HG03521 (cell line): ENCODE measurements around the gene GPR108.

Experiments
- ATAC-seq: cut with Tn5 transposase; IDR thresholded peaks from one replicate; pipeline ENCODE4 v1.9.1; 2021; ENCODE audit warnings: mild to moderate bottlenecking, moderate library complexity; ENCODE audit not compliant: unreplicated experiment

The GPR108 gene

DNA sequence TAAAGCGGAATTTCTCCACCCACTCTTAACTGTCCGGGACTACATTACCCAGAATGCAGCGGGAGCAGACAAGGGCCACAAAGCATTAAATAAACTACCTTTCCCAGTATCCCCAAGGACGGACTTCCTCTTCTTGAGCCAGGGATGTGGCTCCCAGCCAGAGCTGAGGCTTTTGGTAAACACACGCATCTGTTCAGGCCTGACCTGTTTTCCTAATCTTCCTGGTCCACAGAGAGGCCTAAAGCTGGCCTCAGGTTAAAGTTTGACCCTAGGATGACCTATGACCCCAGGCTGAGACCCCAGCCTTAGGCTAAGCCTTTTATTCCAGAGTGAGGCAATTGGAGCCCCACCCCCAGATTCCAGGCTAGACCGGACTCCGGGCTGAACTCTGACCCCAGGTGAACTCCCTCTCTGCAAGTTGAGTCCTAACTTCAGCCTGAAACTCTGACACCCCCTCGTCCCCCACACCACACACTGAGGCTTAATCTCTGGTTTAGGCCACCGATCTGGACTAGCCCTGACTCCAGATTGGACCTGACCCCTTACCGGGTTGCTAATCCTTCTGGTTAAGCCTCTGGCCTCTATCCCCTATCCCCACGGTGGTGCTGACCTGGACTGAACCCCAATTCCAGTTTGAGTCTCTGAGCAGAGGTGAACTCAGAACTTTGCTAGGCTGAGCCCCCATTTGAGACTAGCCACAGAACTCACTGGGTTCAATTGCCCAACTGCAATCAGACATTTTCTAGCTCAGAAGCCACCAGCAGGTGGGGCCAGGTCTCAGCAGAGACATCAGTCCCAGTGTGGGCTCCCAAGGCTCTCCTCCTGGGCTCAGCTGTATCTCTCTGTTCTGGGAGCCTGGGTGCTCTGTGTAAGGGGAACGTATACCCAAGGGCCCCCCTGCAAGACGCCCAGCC lies 750 bp upstream of the GPR108 start:
- ATAC-seq: peak; percentile 1

DNA sequence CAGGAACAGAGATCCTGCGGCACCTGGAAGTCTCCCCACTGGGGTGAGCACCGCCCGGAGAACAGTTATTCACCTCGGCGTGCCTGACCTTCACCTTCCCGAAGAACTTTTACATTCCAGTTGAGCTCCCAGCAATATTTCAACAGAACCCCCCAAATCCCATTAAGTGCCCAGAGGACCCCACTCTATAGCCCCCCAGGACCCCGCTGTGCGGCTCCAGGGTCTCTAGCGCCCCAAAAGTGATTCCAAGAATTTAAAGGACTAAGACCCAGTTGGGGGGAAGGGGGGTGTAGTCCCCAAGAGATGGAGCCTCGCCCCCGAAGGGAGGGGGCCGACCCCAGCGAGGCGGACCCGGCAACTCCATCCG lies 480 bp downstream of the GPR108 start:
- ATAC-seq: no peak

DNA sequence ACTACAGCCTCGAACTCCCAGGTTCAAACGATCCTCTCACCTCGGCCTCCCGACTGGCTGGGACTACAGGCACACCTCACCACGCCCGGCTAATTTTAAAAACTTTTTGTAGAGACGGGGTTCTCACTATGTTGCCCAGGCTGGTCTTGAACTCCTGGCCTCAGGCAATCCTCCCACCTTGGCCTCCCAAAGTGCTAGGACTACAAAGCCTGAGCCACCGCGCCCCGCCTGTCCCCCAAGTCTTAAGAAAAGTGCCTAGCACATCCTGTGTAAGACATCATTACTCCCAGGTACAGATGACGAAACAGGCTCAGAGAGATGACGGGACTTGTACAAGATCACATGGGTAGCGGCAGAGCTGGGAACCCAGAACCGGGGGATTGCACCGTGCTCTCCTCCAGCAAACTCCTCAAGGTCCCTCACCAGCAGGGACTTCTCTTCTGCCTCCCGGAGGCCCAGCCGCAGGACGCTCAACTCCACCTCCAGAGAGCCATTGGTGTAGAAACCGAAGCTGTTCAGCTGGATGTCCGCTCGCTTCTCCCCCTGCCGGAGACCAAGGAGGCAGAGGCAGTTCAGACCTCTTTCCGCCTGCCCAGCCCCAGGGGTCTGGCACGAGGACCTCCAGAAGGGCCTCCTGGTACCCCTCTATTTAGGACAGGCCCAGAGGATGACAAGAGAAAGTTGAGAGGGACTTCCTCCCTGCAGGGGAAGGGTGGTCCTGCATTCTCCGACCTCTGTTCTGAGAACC lies 1.0 kb downstream of the GPR108 start:
- no peak for ATAC-seq

DNA sequence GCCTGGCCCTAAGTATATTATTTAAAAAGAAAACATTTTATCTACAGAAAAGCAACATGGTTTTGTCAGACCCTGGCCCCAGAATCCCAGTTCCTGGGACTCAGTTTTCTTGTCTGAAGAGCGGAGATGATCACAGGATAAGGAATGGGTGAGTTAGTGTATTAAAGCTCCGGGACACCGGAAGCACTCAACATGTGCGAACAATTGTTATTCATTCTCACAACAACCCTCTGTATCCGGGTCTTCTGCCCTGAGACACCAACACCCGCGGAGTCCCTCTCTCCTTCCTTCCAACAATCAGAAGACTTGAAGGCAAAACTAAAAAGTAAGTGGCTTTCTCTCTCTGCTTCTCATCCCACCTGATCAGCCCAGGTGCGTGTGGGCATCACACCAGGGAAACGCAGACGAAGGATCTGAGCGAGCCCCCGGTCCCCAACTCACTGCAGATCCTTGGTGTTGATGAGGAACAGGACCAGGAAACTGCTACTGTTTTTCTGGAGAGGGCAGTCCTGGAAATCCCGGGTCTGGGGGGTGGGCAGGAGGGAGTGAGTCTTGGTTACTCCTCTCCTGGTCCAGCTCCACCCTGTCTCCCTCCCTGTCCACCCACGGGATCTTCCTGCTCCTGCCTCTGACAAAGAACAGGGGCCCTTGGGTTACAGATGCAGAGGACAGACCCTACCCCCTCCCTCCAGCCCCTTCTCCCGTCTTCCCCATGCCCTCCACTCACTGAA lies 2.0 kb downstream of the GPR108 start:
- no peak for ATAC-seq

DNA sequence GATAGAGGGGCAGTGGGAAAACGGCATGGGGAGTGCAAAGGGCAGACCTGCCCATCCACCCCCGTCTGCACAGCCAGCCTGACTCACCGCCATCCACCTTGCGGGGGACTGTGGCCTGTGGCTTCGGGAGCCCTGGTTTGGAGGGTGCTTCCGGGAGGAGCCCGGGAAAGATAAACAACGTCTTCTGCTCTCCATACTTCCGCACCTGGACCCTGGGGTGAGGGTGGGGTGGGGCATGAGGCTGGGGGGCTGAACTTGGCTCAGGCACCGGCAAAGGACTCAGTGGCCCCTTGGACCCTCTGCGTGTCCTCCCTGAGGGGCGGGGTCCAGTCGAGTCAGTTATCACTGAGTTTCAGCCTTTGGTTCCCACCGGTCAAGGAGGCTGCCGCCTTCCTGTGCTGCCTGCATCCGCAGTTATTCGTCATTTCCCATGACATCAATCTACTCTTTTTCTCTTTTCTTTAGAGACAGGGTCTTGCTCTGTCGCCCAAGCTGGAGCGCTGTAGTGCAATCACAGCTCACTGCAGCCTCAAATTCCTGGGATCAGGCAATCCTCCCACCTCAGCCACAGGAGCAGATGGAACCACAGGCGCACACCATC lies 3.2 kb downstream of the GPR108 start:
- ATAC-seq: no peak

DNA sequence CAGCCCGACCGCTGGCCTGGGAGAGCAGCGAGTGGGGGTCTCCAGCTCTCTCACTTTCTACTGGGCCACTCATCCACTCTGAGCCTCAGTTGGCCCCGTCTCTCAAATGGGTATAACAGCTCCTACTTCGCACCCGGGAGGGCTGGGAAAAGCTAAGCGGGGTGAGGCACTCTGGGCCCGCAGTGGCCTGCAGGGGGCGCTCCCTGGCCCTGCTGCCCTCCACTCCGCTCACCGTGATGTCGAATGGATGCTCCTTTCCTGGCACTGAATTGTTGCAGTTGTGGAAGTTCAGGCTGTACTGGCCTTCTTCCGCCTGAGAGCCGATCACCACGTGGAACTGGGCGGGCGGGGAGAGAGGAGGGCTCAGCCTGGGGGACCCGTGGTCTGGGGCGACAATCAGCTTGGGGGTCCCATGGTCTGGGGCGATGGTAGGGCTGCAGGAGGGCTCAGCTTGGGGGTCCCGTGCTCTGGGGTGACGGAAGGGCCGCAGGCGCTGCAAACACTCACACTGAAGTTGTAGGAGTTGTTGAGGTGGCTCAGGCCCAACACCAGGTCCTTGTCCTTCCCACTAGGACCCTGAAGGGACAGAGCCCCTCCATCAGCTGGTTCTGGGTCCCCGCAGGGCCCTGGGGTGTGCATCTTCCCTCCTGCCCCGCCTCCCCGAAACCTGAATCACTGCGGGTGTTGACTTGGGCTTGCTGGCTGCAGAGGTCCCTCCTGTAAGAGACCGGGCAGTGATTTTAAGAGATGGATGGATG lies 3.9 kb downstream of the GPR108 start:
- ATAC-seq: no peak

DNA sequence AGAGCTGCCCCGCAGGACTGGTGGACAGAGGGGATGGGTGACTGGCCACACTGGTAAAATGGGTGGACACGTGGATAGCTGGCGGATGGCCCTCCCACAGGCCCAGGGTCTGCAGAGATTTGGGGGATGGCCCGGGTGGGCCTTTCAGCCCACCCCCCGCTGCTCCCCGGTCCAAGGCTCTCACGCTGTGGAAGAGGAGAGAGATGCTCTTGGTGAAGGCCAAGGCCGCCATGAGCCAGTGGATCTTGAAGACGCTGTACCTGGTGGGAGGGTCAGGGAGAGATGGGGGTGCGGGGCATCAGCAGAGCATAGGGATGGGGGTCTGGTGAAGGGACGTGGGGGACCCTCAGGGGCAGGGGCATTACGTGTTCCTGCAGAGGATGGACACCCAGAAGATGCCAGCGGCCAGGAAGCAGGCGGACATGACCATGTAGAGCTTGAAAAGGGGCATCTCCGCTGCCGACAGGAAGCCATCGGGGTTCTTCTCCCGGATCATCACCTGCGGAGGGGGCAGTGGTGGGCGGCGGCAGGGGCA lies 4.5 kb downstream of the GPR108 start:
- ATAC-seq: no peak

DNA sequence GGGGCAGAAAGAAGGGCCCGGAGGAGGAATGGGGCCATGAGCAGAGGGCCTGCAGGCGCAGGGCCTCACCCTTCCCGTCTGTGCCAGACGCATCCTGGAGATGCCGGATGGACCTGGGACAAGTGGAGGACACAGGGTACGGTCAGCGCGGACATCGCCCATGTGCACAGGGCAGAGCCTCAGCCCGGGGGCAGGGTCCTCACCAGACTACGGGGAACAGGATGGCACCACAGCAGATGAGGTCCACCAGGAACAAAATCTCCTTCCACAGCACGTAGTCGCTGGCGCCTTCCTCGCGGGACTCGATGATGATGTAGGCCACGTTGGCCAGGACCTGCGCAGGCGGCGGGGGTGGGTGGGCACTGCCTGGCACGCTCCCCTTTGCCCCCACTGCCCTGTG lies 5.6 kb downstream of the GPR108 start:
- ATAC-seq: no peak

DNA sequence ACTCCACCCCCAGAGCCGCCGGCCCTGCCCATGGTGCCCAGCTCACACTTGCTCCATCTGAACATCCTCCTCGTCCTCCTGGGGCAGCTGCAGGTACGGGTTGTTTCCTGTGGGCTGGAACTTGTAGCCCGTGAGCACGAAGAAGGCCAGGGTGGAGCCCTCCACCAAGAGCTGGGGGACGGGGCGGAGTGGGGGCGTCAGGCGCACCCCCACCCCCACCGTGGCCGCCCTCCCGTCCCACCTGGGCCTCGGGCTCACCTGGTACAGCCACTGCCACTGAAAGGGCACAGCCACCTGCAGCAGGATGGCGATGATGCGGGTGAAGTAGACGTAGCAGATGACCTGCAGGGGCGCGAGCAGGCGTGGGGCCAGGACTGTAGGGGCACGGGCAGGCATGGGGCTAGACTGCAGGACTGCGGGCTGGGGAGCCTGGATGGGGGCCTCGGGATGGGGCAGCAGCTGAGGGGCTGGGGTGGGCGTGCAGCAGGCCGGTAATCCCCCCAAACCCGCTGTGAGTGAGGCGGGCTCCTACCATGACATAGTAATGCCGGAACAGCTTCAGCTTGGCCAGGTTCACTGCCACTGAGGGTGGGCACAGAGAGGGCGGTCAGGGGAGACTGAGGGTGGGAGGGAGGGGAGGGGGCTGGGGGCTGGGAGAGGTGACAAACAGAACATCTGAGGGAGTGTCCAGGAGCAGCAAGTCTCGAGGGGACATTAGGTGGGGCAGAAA lies 6.3 kb downstream of the GPR108 start:
- no peak for ATAC-seq

DNA sequence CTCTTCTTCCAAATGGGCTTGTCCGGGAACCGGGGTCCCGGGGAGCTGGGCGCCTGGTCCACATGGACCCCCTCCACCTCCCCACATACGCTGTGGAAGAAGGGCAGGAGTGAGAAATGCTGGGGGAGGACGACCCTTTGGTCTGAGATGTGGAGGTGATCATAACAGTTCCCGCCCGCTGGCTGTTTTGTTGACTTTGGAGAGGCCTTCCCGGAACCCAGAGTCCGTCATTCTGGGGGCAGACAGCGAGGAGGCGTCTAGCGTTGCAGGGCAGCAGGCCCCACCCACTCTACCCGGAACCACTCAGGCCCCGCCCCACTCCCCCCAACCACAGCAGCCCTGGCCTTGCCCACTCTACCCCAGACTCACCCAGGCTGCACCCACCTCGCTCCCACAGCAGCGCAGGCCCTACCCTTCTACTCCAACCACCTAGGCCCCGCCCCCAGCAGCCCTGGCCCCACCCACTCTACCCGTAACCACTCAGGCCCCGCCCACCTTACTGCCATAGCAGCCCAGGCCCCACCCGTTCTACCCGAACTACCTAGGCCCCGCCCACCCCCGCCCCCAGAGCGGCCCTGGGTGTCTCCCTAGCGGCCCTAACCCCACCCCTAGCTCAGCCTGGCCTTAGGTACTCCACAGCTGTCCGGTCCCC lies 7.1 kb downstream of the GPR108 start:
- ATAC-seq: no peak

DNA sequence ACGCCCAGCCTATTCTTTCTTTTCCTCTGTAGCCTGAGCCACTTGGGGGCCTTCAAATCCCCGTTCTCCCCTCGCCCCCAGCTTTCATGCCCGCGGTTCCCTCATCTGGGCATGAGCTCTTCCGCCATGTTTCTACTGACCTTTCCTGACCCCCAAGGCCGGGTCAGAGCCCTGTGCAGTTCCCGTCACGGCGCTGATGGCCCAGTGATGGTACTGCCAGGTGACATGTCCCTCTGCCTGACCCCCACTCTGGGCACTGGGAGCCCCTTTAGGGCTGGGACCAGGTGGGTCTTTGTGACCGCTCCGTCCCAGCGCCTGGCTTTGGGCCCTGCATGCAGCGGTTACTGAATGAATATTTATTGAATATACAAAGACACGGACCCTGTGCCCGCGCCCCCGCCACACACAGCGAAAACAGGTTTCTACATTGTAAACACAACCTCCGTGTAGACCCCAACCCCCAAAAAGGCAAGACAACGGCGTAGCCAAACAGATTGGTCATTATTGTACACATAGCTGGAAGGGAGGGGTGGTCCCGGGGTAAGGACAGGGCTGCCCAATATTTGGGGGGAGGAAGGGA lies 7.7 kb downstream of the GPR108 start:
- ATAC-seq: no peak

DNA sequence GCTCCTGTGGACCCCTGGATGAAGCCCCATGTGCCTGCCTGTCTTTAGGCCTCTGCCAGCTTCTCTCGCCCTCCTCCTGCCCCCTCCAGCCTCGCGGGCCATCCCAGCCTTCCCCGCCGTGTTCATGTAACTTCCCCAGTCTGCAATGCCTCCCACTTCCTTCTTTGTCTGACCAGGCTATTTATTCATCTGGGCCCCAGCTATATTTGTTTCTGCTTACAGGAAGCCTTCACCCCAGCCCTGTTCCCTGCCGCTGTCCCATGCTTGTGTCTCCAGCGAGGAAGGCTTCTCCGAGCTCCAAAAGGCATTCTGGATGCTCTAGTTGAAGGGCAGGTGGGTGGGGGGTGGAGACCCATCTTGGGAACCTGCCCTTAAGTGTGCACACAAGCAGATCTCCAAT lies 9.0 kb downstream of the GPR108 start:
- ATAC-seq: no peak

DNA sequence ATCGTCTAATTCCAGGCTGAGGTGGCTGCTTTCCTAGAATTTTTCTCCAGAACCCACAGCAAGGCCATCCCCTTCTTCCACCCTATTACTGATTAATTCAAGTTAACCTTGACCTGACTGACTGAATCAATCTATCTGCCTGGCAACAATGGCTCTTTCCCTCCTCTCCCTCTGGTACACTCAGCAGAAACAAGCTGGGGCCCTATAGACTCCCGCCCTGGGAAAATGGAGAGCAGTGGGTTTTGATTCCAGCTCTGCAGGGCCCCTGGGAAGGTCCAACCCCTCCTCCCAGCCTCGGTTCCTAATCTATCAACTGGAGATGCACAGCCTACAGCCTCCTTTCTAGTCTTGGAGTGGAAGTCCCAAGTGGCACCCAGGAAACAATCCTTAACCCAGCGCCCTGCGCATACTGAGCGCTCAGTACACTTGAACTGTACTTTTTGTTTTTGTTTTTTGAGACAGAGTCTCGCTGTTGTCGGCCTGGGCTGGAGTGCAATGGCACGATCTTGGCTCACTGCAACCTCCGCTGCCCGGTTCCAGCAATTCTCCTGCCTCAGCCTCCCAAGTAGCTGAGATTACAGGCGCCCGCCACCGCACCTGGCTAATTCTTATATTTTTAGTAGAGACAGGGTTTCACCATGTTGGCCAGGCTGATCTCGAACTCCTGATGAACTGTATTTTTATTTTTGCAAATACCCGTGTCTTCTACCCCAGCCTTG lies 11.7 kb downstream of the GPR108 start:
- ATAC-seq: no peak

DNA sequence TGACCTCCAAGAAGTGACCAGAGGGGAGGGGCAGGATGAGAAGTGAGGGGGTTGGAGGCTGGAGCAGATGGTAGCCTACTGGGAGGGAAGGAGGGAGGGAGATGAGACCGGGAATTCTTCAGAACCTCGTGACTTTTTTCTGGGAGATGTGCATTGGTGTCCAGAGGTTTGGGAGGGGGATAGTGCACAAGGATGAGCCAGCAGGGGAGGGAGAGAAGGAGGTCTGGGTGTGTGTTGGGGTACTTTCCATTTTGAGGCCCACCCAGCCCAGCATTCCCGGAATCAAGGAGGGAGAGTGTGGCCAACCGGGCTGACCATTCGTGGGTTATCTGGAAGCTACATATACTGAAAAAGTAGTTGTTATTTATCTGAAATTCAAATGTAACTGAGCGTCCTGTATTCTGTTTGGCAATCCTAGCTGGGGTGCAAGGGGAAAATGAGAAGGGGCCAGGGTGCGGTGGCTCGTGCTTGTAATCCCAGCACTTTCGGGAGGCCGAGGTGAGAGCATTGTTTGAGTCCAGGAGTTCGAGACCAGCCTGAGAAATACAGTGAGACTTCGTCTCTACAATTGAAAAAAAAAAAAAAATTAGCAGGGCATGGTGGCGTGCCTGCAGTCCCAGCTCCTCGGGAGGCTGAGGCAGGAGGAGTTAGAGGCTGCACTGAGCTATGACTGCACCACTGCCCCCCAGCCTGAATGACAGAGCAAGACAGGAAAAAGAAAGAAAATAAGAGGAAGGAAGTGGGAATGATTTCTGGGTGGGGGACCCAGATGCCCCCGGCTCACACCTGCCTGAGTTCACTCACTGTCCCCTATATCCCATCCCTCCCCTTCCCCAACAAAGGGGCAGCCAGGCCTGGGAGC lies 12.5 kb downstream of the GPR108 start:
- no peak for ATAC-seq

DNA sequence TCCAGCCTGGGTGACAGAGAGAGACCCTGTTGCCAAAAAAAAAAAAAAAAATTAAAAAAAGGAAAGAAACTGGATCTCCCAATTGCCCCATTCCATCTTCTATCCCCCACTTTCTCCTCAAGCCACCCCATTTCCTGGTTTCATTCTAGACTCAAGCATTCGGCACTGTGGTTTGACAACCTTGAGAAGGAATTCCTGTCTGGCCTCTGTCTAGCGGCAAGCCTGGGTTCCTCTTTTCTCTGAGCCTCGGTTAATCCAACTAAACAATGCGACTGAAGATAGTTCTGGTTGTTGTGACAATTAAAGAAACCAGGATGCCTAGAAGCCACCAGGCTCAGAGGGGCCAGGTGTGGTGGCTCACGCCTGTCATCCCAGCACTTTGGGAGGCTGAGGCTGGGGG lies 13.6 kb downstream of the GPR108 start:
- ATAC-seq: no peak

DNA sequence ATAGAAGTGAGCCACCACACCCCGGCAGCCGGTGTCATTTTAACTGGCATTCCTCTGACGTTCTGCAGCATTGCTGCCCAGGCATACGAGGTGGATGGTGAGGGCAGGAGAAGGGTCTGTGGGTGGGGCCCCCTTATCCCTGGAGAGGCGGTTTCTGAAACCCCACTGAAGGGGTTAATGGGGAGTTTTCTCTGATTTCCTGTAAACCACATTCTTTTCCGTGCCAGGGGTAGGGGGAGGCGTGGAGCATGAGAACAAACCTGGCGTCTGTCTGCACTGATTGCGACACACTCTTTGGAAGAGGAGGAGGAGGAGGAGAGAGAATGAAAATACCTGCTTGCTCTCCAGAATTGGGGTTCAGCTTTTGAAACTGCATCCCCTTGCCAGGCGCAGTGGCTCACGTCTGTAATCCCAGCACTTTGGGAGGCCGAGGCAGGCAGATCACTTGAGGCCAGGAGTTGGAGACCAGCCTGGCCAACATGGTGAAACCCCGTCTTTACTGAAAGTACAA lies 14.2 kb downstream of the GPR108 start:
- ATAC-seq: no peak

DNA sequence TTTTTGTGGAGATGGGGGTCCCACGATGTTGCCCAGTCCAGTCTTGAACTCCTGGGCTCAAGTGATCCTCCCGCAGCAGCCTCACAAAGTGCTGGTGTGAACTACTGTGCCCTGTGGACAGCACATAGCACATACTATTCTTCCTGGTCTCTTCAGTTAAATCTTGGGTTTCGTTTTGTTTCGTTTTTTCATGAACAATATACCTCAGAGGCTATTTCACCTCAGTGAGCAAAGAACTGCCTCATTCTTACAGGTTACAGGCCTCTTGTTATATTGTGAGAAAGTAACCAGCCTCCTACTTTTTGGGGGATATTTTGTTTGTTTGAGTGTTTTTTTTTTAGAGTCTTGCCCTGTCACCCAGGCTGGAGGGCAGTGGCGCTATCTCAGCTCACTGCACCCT lies 15.6 kb downstream of the GPR108 start:
- no peak for ATAC-seq
